Keratinocyte (primary cell): Measurements from ENCODE around the gene SERPINI2. TPM values are rescaled to one million over a fixed set of nuclear protein-coding genes. Genes with fewer than 3 reads are reported as not detected.

Experiments used
- DNase-seq: peaks from one replicate; pipeline ENCODE4 v3.0.0-alpha.2; 2011; ENCODE audit warnings: low read depth, missing footprints, low spot score
- FAIRE-seq: peaks from 2 replicates; lab custom pipeline; 2011; peaks lifted over from hg19 to GRCh38; lab: Jason Lieb, UNC
- H2AFZ ChIP-seq: 2 replicates; pipeline ENCODE4 v1.6.0; 2012; ENCODE audit warnings: low read length, control low read depth, inconsistent platforms; ENCODE audit not compliant: control insufficient read depth
- H3K27ac ChIP-seq: 2 replicates; pipeline ENCODE4 v1.5.1; 2011; ENCODE audit warnings: low read length; ENCODE audit not compliant: control insufficient read depth, insufficient read depth
- H3K27me3 ChIP-seq: 3 replicates; pipeline ENCODE4 v1.6.0; 2011; ENCODE audit warnings: low read length; ENCODE audit not compliant: control insufficient read depth, insufficient read depth; ENCODE audit errors: extremely low read depth
- H3K36me3 ChIP-seq, 2 experiments: 2 replicates in 1 of 2; 3 replicates in 1 of 2; pipeline ENCODE4 v1.5.1; 2011; ENCODE audit warnings: low read length in 2 of 2, mild to moderate bottlenecking in 1 of 2; ENCODE audit not compliant: control insufficient read depth in 2 of 2, insufficient read depth in 2 of 2; ENCODE audit errors: extremely low read depth in 1 of 2
- H3K4me1 ChIP-seq: 3 replicates; pipeline ENCODE4 v1.5.1; 2011; ENCODE audit warnings: low read length; ENCODE audit not compliant: control insufficient read depth, insufficient read depth; ENCODE audit errors: extremely low read depth
- H3K4me2 ChIP-seq: 3 replicates; pipeline ENCODE4 v1.6.0; 2011; ENCODE audit warnings: low read depth, low read length; ENCODE audit not compliant: control insufficient read depth, insufficient read depth; ENCODE audit errors: extremely low read depth
- H3K4me3 ChIP-seq, 3 experiments: fragments of 200-600 bp in 1 of 3; sonication (generic) in 1 of 3; 2 replicates in 2 of 3; 3 replicates in 1 of 3; pipeline ENCODE4 v1.5.1; 2011 to 2016; ENCODE audit warnings: low read length in 3 of 3, mild to moderate bottlenecking in 3 of 3, control low read depth in 2 of 3, inconsistent platforms in 1 of 3, low read depth in 1 of 3, mixed read lengths in 1 of 3, mixed run types in 1 of 3, moderate library complexity in 1 of 3; ENCODE audit not compliant: control insufficient read depth in 2 of 3, insufficient read depth in 2 of 3; ENCODE audit errors: extremely low read depth in 1 of 3
- H3K79me2 ChIP-seq: 2 replicates; pipeline ENCODE4 v1.6.0; 2012; ENCODE audit warnings: low read length; ENCODE audit not compliant: control insufficient read depth, insufficient read depth
- H3K9ac ChIP-seq: 3 replicates; pipeline ENCODE4 v1.6.0; 2011; ENCODE audit warnings: low read length; ENCODE audit not compliant: control insufficient read depth, insufficient read depth; ENCODE audit errors: extremely low read depth
- H3K9me1 ChIP-seq: 3 replicates; pipeline ENCODE4 v1.6.0; 2011; ENCODE audit warnings: low read length; ENCODE audit not compliant: control insufficient read depth, insufficient read depth; ENCODE audit errors: extremely low read depth
- H3K9me3 ChIP-seq: 2 replicates; pipeline ENCODE4 v1.5.1; 2012; ENCODE audit warnings: low read depth, low read length; ENCODE audit not compliant: control insufficient read depth
- H4K20me1 ChIP-seq: 3 replicates; pipeline ENCODE4 v1.6.0; 2011; ENCODE audit warnings: low read length; ENCODE audit not compliant: control insufficient read depth, insufficient read depth; ENCODE audit errors: extremely low read depth
- CTCF ChIP-seq, 3 experiments: IDR thresholded peaks in 1 of 3; conservative IDR thresholded peaks in 1 of 3; optimal IDR thresholded peaks in 1 of 3; 2 replicates in 2 of 3; 3 replicates in 1 of 3; pipeline versions ENCODE3 to v1.5.1; 2011; ENCODE audit warnings: low read length in 3 of 3, mild to moderate bottlenecking in 3 of 3, moderate library complexity in 2 of 3, control low read depth in 1 of 3, inconsistent platforms in 1 of 3; ENCODE audit not compliant: insufficient read depth in 2 of 3; ENCODE audit errors: extremely low read depth in 1 of 3
- EZH2 ChIP-seq: IDR thresholded peaks from one replicate; pipeline ENCODE4 v1.6.1; 2012; ENCODE audit warnings: inconsistent platforms, mild to moderate bottlenecking, low read length, moderate library complexity
- dilution Hi-C: fragments of 300-500 bp; cut with MboI; formaldehyde crosslinking; loops from one replicate; pipeline ENCODE4 v1.7.0; 2020; ENCODE audit warnings: low sequenced_read_pairs; ENCODE audit not compliant: extremely low pct_ligation_motif_present
- polyA plus RNA-seq, 5 experiments: library from polyadenylated mRNA; depleted of rRNA in 3 of 5; stranded (reverse) in 3 of 5; stranded (forward) in 1 of 5; unstranded in 1 of 5; fragments of >200 nt; gene quantifications; 1 replicate in 1 of 5; 2 replicates in 3 of 5; 3 replicates in 1 of 5; pipeline versions ENCODE4 v1.2.1 to v1.2.3, GENCODE V29; 2011 to 2012; ENCODE audit warnings: missing spikeins in 2 of 5, low read depth in 1 of 5, low replicate concordance in 1 of 5

SERPINI2 gene
- polyA plus RNA-seq, 1 donor (not counting 4 experiments of a cell fraction or from before 2014, with no cell fraction given): not detected

GRCh38 chr3:167456157-167456799, 17.6 kb downstream of the SERPINI2 start:
- H4K20me1 ChIP-seq: no peaks in the 10 kb centered on the region
- no peak overlapping the region for H3K4me2 ChIP-seq
- H3K9me1 ChIP-seq: no peaks in the 10 kb centered on the region
- TF ChIP-seq EZH2 (no peak), CTCF (optimal IDR thresholded peaks at IDR 0.05 in 1 of 3, IDR thresholded peaks at IDR 0.05 in 1 of 3, conservative IDR thresholded peaks at IDR 0.05 in 1 of 3; ENCODE audit: extremely low read depth in 1 of 3, insufficient read depth in 2 of 3, low read length in 3 of 3) (no peak)
- no peak for DNase-seq
- no peak overlapping the region for H2AFZ ChIP-seq
- H3K4me3 ChIP-seq: no peak overlapping the region
- no peaks in the 10 kb centered on the region for H3K36me3 ChIP-seq
- H3K9me3 ChIP-seq: no peaks in the 10 kb centered on the region
- dilution Hi-C loops: no loop called here
- H3K79me2 ChIP-seq: no peaks in the 10 kb centered on the region
- no peak overlapping the region for H3K9ac ChIP-seq
- H3K4me1 ChIP-seq: no peaks in the 10 kb centered on the region
- H3K27ac ChIP-seq: no peak overlapping the region
- H3K27me3 ChIP-seq: no peaks in the 10 kb centered on the region
- FAIRE-seq: no peak

- Histone ChIP-seq H3K27me3 (no peaks in the 10 kb centered on the region), H3K9me1 (no peaks in the 10 kb centered on the region), H3K4me2 (no peak overlapping the region), H3K4me1 (no peaks in the 10 kb centered on the region), H3K36me3 (no peaks in the 10 kb centered on the region), H3K4me3 (no peak overlapping the region), H4K20me1 (no peaks in the 10 kb centered on the region), H2AFZ (no peak overlapping the region), H3K9me3 (no peaks in the 10 kb centered on the region), H3K79me2 (no peaks in the 10 kb centered on the region), H3K9ac (no peak overlapping the region), H3K27ac (no peak overlapping the region)
- TF ChIP-seq EZH2 (no peak), CTCF (optimal IDR thresholded peaks at IDR 0.05 in 1 of 3, IDR thresholded peaks at IDR 0.05 in 1 of 3, conservative IDR thresholded peaks at IDR 0.05 in 1 of 3; ENCODE audit: extremely low read depth in 1 of 3, insufficient read depth in 2 of 3, low read length in 3 of 3) (no peak)
- dilution Hi-C loops: no loop called here
- FAIRE-seq (no peak), DNase-seq (no peak)
These were observed 20.0 kb downstream of the SERPINI2 start for GRCh38 chr3:167453815-167454214.
